HG02588 (cell line): Measurements from ENCODE around the gene KMT5B.

ENCODE experiments used
- ATAC-seq: cut with Tn5 transposase; IDR thresholded peaks from one replicate; pipeline ENCODE4 v1.9.1; 2021; ENCODE audit warnings: mild to moderate bottlenecking, moderate library complexity; ENCODE audit not compliant: unreplicated experiment

KMT5B gene

DNA sequence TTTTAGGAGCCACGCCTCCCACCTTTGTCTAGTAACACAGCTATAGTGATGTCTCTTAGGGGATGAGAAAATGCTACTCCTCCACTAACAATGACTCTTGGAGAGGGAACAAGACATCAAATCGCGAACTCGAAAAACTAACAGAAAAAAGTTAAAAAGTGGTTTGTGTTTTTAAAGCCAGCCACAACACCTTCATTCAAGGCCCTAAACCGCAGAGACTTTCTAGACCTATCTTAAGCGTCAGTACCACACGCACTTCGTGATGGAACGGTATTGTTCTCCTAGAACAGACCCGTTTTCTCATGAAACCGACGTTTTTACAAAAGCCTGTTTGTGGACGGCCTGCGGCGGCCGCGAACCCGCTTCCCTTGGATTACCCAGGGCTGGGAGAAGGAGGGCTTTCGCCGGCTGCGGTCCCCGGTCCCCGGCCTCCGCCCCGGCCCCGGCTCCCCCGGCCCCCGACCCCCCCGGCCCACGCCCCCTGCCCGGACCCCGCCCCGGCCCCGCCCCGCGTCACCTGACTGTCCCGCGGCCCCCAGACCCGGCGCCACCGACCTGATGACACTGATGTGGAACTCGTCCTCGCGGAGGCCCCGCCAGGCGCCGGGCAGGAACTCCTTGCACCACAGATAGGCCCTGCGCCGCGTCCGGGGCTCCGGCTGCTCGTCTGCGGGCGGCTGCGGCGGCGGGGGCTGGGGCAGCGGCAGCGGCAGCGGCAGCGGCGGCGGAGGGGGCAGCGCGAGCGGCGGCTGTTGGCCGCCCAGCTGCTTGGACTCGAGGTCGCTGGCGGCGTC is 92.6 kb downstream of the KMT5B start:
- ATAC-seq, result peak; percentile 25

DNA sequence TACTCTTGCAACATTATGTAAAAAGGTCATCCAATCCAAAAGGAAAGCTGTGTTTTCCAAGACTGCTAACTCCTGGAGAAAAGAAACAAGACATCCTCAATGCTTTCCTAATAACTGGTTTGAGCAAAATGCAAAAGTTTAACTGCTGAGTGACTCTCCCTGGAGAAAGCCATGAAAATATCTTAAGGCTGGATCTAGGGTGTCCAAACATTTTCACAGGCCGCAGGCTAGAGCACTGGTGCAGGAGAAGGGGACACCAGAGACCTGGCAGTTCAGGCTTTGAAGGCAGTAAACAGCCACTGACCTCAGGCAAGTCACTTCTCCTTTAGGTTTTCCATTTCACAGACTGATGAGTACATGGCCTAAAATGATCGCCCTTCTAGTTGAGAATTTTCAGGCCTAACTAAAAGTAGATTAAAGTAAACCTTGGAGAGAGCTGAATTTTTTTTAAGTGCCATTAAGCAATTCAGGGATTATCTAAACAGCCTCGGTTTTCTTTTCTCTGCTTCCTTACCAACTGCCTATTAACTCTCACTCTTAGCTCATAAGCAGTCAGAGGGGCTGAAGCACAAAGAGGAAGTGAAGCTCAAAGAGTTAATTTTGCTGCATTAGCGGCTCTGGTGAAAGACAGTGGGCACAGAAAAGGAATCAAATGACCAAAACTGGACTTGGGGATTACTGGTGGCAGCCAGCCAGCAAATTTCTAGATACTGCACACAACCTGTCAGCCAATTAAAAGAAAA is 94.2 kb downstream of the KMT5B start:
- ATAC-seq, result no peak

DNA sequence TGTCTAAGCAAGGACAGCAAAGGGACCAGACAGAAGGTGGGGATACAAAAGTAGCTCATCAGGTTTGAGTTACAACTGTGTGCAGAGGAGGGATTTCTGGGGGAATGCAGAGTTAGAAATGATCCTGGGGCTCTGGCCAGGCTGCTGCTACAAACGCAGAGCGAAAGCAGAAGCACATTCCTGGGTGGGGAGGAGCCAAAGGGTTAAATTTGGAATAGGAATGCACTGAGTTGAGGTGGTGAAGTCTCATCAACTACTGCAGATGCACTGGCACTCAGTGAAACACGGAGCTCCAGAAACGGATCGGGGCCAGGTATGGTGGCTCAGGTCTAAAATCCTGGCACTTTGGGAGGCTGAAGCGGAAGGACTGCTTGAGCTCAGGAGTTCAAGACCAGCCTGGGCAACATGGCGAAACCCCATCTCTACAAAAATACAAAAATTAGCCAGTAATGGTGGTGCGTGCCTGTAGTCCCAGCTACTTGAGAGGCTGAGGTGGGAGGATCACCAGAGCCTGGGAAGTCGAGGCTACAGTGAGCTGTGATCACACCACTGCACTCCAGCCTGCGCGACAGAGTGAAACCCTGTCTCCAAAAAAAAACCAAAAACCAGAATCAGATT is 95.1 kb downstream of the KMT5B start:
- no peak for ATAC-seq

DNA sequence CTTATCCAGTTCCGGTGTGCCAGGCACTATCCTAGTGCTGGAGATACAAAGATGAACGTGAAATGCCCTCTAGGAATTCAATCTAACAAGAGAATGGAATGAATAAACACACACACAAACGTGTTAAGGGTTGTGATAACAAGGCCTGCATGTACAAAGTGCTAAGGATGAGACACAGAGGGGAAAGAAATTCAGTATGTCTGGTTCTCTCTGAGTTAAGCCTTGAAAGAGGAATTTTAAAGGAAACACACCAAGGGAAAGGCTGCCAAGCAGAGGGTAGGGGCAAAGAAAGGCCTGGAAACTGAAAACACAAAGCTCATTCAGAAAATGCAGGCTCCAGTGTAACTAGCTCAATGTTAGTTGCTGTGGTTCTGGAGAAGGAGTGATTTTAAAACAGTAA is 96.1 kb downstream of the KMT5B start:
- ATAC-seq, result no peak

DNA sequence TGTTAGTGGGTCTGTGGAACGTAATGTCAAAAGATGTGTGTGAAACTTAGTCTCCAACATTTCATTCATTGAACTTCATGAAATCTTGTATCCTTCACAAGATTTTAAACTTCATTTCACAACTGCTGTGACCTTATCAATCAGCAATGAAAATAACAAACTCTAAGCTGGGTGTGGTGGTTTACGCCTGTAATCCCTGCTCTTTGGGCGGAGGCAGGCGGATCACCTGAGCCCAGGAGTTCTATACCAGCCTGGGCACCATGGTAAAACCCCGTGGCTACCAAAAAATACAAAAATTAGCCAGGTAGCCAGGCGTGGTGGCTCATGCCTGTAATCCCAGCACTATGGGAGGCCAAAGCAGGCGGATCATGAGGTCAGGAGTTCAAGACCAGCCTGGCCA is 97.0 kb downstream of the KMT5B start:
- no peak for ATAC-seq

DNA sequence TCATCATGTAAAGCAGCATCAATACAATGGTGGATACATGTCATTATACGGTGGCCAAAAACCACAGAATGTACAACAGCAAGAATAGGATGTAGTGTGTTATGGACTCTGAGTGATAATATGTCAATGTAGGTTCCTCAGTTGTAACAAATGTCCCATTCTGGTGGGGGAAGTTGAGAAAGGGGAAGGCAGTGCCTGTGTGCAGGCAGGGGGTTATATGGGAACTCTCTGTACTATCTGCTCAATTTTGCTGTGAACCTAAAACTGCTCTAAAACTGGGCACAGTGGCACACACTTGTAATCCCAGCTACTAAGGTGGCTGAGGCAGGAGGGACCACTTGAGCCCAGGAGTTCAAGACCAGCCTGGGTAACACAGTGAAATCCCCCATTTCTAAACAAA is 97.8 kb downstream of the KMT5B start:
- ATAC-seq, result no peak

DNA sequence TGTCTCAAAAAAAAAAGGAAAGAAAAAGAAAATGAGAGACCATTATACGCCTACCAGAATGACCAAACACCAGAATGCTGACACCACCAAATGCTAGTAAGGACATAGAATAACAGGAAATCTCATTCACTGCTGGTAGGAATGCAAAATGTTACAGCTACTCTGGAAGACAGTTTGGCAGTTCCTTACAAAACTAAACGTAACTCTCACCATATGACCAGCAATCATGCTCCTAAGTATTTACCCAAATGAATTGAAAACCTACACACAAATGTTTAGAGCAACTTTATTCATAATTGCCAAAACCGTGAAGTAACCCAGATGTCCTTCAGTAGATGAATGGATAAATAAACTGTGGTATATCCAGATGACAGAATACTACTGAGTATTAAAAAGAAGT is 99.1 kb downstream of the KMT5B start:
- ATAC-seq, result no peak

DNA sequence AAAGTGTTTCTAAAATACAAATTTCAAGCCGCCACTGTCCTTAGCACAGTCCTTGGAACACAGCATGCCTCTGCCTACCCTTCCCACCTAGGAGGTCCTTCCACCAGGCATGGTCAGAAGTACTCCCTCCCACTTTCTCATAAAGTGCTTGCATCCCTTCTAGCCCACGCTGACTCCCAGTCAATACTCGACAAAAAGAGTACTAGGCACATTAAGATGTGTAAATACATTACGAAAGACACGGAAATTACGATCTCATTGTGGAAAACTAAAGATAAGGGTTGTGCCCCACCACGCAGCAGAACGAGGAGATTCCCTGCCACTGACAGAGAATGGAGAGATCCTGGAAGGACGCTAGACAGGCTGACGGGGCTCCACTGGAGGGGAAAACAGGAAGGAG is 105.4 kb downstream of the KMT5B start:
- no peak for ATAC-seq

DNA sequence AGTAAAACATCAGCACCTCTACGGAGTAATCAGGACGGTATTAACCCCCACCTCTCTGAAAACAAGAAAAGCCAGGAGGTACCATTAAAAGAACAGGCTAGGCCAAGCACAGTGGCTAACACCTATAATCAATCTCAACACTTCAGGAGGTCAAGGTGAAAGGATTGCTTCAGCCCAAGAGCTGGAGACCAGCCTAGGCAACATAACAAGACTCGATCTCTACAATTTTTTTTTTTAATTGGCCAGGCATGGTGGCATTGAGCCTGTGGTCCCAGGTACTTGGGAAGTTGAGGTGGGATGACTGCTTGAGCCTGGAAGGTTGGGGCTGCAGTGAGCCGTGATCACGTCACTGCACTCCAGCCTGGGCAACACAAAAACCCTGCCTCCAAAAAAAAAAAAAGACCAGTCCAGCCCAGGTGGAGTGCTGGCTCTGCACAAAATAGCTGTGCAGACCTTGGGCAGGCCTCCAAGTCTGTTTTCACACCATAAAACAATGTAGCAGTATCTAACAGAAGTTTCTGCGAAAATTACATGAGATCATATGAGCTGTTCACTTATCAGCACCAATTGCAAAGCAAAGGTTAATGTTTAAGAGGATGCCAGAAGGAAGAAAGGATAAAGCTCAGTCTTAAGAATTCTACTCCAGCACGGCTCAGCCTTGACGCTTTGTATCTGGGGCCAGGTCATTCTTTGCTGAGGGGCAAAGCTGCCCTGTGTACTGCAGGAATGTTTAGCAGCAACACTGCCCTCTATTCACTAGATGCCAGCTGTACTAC is 106.7 kb downstream of the KMT5B start:
- no peak for ATAC-seq
